GM10248 (cell line): ENCODE results near the gene GDF10.

Experiments used
- CTCF ChIA-PET: fragments of 300-600 bp; sonication (Branson Sonifier 250); formaldehyde crosslinking; extraction: SDS; loops from one replicate; lab custom pipeline; 2021; ENCODE audit warnings: antibody characterized with exemption; lab: Yijun Ruan, JAX
- POLR2A ChIA-PET: fragments of 350-650 bp; sonication (Branson Sonifier 250); formaldehyde crosslinking; extraction: SDS; loops from one replicate; lab custom pipeline; 2020; ENCODE audit warnings: antibody characterized with exemption; lab: Yijun Ruan, JAX
- DNase-seq: peaks from one replicate; pipeline ENCODE4 v3.0.0; 2012; ENCODE audit errors: extremely low spot score
- TF ChIP-seq, protein P1 (sequence below): IDR thresholded peaks from 2 replicates; pipeline ENCODE4 v1.5.1; 2012; ENCODE audit warnings: mild to moderate bottlenecking, low read depth; ENCODE audit errors: extremely low read depth, missing control alignments, control extremely low read depth

GDF10 gene

DNA sequence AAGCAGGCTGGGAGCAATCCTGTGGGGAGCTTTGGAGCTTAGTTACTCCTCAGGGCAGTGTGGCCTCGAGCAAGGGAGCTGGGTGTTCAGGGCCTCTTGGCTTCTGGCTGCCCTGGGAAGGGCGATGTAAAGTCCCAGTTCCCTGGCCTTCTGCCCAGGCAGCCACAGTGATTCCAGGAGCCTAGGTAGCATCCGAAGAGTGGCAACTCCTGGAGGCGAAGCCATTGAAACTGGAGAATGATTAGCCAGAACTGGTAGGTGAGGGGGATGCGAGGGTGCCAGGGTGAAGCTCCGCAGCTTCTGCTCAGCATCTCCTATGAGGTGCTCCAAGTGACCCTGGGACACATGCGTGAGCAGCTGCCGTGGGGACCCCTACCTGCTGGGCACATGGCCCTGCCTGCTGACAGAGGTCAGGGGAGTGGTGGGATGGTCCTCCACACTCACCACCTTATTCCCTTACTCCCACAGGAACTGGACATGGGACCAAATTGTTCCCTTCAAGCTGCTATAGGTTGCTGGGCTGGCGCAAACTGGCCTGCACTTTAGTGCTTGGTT lies 14.5 kb downstream of the GDF10 start:
- TF ChIP-seq, protein P1, sequence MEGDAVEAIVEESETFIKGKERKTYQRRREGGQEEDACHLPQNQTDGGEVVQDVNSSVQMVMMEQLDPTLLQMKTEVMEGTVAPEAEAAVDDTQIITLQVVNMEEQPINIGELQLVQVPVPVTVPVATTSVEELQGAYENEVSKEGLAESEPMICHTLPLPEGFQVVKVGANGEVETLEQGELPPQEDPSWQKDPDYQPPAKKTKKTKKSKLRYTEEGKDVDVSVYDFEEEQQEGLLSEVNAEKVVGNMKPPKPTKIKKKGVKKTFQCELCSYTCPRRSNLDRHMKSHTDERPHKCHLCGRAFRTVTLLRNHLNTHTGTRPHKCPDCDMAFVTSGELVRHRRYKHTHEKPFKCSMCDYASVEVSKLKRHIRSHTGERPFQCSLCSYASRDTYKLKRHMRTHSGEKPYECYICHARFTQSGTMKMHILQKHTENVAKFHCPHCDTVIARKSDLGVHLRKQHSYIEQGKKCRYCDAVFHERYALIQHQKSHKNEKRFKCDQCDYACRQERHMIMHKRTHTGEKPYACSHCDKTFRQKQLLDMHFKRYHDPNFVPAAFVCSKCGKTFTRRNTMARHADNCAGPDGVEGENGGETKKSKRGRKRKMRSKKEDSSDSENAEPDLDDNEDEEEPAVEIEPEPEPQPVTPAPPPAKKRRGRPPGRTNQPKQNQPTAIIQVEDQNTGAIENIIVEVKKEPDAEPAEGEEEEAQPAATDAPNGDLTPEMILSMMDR: no peak
- DNase-seq: no peak
- ChIA-PET POLR2A (no interaction called here), CTCF (interaction anchor here (1.9 to 7.0 kb wide), 3 partner anchors 9 to 289 kb away, joined by 5 to 125 read pairs (median 68); no protein-coding TSS in a partner anchor)

DNA sequence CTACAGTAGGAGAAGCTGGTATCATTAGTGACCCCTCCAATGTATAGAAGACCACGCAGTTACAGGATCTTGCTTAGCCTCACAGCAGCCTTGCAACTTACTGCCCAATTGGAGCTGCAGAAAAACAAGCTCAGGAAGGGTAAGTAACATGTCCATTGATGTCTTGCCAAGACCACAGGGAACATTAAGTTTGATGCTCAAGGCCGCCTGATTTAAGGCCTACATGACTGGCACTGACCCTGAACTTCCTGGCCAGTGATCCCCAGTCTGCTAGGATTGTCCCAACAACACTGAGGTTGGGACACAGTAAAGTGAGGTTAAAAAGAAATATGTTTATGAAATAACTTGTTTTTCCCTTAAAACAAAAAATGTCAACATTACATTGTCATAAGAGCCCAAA lies 15.4 kb downstream of the GDF10 start:
- ChIA-PET CTCF (interaction anchor here (1.5 to 7.0 kb wide), 4 partner anchors 10 to 290 kb away, joined by 4 to 125 read pairs (median 36); no protein-coding TSS in a partner anchor), POLR2A (no interaction called here)
- DNase-seq: no peak

DNA sequence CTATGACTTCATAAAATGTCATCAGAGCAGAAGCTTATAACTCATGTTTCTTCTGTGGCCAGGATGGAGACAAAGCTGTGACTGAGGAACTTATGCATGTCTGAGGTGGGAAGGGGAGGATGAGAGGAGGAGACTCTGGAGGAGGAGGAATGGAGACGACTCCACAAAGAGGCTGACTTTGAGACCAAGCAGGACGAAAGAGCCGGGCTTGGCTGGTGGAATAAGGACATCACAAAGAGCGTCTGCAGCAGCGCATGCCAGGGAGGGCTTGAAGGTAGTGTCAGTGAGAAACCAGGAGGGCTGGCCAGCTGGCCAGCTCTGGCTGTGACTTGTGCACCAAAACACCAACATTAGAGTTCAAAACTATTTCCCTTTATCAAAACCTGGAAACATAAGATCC lies 16.1 kb downstream of the GDF10 start:
- TF ChIP-seq, protein P1: no peak
- CTCF ChIA-PET: interaction anchor here (1.5 to 7.0 kb wide), 4 partner anchors 10 to 290 kb away, joined by 4 to 125 read pairs (median 36); no protein-coding TSS in a partner anchor
- POLR2A ChIA-PET: no interaction called here
- DNase-seq: no peak

More for the DNA sequence above, 15.4 kb downstream of the GDF10 start:
- TF ChIP-seq, protein P1: no peak

DNA sequence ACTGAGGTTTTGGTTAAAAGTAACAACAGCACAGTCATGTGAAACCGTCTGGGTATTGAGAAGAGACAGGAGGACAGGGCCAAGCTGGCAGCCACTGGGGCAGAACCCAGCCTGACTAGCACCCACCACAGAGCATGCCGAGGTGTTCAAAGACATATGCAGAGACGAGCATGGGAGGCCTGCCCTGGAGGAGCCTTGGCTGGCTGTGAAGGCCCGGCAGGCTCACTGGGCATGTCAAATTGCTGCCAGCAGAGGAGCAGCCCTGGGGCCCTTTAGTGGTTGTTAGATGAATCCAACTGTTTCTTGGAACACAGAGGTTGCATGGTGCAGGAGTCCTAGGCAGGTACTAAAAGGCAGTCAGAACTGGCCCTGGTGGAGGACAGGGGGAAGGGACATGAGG lies 17.3 kb downstream of the GDF10 start:
- no peak for DNase-seq
- TF ChIP-seq, protein P1: no peak
- POLR2A ChIA-PET: no interaction called here
- CTCF ChIA-PET: no interaction called here

DNA sequence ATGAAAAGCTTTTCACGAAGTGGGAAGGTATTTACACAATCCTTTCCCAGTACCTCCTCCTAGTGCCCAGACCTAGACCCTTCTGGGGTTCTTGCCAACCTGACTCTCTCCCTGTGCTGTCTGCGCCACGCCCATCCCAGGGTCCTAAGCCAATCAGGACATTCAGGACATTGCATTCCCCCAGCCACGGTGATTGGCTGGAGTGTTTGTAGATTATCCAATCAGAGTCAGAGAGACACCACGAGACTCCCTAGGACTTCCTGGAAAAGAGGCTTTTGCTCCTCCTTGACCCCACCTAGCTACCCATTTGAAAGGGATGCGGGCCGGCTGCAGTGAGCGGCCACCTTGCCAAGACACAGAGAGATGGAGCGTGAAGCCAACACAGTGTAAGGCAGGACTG lies 18.7 kb downstream of the GDF10 start:
- POLR2A ChIA-PET: no interaction called here
- CTCF ChIA-PET: interaction anchor here (3.1 kb wide), 1 partner anchor 271 kb away, joined by 9 read pairs; no protein-coding TSS in a partner anchor
- DNase-seq: no peak
- TF ChIP-seq, protein P1: no peak

DNA sequence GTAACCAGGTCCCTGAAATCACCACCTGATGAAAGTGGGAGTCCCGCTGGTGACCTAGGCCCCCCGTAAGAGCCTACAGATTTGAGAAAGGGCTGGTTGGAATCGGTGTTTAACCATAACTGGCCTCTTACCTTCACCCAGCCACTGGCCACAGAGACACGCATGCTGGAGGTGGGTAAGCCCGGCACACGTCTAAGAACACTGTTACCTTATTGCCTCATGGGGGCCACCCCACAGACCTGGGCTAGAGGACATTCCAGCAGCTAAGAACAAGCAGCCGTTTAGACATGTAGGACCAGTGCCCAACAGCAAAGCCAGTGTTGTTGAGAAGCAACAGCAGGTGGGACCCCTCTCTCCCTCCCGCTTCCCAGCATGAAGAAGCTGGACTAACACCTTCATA lies 19.8 kb downstream of the GDF10 start:
- CTCF ChIA-PET: interaction anchor here (1.4 to 3.1 kb wide), 2 partner anchors 272 to 291 kb away, joined by 3 to 9 read pairs; no protein-coding TSS in a partner anchor
- TF ChIP-seq, protein P1: no peak
- POLR2A ChIA-PET: no interaction called here
- no peak for DNase-seq
